Embryonic facial prominence (tissue), 1 donor: ENCODE measurements around the gene BICC1.

Source experiments
- DNase-seq: peaks from one replicate; pipeline ENCODE4 v3.0.0-alpha.2; 2016; ENCODE audit errors: extremely low spot score

Gene BICC1

DNA sequence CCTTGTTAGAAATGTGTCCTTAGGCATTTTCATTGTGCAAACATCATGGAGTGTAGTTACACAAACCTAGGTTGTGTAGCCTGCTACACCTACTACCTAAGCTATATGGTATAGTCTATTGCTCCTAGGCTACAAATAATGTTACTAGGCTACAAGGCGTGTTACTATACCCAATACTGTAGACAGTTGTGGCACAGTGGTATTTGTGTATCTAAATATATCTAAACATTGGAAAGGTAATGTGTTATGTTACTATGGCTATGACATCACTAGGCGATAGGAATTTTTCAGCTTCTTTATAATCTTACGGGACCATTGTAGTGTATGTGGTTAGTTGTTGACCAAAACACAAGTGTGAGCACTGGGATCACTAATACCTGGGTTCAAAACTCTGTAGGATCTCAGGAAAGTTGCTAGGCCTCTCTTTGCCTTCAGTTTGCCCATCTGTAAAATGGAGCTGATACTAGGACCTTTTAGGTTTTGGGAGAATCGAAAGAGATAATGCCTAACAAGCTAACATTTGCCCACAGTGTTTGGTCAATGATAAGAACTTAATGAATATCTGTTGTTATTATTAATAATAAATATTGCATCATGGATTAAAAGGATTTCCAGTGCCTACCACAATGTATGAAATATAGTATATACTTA, 2.7 kb downstream of the BICC1 start:
- no peak for DNase-seq

DNA sequence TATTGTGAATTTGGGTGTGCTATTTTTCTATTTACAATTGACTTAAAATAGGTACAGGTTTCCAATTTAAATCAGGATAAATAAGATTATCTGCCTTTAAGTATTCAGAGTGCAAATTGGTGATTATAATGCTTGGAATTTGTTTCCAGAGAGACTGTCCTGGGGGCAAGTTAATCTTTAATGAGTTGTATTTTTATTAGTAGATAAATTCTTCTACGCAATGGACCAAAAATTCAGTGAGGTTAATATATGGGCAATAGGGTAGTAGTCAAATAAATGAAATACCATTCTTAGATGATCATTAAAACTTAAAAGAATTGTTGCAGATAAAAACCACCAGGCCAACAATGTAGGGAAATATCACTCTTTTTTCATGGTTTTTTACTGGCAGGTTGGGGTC, 3.4 kb downstream of the BICC1 start:
- no peak for DNase-seq

DNA sequence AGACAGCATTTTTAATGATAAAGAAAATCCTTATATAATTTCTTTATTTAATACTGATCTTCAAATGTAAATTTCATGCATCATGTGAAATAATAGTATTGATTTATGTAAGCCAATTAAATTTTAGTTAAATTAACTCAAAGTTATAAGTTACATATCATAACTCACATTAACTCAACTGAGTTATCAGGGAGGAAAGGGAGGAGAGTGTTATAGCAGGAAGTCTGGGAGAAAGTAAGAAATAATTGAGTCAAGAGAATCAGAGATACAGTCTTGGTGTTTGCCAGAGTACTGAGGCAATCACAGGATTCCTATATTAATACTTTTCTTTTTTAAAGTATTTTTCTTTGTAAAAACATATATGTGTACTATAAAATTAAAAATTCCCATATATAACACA, 4.0 kb downstream of the BICC1 start:
- DNase-seq, result no peak

DNA sequence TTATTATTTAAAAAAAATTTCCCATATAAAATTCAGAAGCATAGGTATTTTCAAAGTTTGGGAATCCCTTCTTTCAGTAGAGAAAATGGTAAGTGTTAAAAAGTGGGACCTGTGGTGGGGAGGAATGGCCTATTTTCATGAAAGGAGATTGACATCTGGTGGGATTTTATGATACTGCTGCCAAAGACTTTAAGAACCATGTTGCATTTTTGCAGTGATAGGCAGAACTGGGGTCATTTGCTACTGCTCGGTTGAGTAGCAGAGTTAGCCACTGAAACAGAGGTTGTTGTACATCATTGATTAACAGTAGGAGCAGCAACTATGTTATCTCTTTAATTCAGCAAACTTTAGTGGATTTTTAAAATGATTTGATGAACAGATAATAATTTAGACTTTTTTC, 4.4 kb downstream of the BICC1 start:
- DNase-seq, result no peak

DNA sequence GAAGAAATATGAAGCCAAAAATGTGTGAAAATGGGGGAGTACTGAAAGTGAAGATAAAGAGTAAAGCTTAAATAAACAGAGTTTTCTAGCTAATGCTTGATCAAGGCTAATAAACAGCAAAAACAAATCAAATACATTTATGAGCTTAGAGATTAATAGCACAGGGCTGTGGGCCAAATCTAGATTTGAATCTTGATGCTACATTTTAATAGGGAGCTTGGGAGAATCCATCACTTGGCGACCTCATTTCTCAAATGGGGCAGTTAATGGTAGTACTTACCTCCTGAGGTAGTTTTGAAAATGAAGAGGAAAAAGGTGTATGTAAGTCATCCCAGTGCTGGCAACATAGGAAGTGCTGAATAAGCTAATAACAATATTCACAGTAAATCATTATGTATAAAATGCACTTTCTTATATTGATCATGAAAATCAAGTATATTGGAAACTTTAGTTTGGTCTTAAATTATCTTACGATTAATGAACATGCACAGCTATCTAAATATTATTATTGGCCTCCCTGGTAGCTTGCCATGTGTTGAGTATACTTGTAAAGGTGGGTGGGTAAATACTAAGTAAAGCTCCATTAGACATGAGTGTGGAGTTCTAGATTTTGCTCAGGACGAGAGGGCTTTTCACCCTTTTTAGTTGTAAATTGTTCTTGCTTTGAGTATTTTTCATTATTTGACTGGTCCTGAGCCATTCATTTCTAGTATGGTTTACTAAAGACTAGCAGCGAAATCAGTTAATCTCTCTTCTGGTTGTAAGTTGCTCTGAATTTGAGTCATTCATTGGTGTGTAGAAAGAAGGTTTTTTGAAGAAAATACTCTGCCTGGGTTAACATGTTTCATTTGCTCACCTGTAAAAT, 5.1 kb downstream of the BICC1 start:
- DNase-seq, result no peak

DNA sequence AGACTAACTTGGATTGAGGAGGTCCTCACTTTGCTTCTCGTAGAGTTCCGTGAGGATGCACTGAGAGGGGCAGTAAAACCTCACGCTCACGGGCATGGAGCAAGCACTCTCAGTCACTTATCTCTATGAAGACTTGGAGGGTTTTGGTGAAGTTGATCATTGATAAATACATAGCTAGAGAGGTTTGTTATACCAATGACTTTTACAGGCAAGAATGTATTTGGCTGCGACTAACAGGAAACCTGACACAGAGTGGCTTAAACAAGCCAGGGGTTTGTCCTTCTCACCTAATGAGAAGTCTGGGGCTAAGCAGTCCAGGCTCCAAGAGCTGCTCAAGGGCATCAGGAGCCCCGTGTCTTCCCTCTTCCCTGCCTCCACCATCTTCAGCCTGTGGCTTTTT, 6.1 kb downstream of the BICC1 start:
- no peak for DNase-seq

DNA sequence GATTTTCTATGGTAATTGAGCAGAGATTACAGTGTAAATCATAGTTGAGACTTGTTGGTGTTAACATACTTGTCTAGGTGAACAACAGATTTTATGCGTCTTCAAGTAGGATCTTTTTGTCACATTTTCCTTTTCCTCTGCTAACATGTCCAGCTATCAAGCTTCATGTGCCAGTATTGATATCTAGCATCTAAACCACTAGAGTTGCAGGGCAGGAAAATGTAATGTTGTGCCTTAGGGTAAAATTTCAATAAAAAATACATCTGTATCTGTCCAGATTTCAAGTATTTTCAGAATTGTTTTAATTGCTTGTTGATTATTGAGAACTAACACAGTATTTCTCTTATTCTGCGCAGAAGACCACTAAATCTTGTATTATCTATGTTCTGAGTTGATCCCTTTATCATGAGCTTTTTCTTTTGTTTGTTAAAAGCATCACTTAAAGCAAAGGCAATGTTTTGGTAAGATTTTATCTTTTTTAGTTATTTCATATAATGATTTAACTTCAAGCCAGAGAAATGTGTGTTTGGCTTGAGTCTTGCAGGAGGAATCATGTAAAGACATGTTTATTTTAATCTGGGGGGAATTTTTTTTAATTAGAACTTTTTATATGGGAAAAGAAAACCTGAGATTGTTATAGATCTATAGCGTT, 16.5 kb downstream of the BICC1 start:
- no peak for DNase-seq

DNA sequence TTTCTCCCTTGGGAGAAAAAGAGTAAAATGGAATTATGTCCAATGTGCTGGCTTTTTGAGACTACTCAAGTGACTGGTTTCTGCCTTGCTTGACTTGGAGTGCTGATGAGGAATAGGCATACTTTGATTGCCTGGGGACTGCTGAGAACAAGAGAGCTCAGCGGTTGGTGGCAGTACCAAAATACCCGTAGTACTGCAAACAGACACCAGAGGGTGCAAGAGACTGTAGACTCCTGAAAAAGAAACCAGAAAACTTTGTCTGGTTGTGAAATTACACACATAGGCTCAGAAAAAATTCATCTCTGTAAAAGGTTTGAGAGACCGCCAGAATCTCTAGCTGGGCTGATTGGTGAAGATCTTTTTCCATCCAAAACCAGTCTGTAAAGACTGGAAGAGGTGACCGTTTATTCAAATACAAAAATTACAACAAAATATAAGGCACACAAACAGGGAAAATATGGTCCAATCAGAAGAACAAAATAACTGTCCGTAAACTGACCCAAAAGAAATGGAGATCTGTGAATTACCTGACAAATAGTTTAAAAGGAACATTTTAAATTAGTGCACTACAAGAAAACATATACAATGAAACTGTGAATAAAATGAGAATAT, 18.5 kb downstream of the BICC1 start:
- no peak for DNase-seq

DNA sequence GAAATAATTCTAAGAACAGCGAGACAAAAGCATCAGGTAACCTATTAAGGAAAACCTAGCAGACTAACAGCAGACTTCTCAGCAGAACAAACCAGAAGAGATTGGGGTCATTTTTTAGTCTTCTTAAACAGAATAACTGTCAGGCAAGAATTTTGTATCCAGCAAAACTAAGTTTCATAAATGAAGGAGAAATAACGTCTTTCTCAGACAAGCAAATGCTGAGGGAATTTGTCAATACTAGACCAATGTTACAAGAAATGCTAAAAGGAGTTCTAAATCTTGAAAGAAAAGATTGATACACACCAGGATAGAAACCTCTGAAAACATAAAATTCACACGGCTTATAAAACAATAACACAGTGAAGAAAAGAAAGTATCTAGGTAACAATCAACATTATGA, 22.6 kb downstream of the BICC1 start:
- DNase-seq, result no peak

DNA sequence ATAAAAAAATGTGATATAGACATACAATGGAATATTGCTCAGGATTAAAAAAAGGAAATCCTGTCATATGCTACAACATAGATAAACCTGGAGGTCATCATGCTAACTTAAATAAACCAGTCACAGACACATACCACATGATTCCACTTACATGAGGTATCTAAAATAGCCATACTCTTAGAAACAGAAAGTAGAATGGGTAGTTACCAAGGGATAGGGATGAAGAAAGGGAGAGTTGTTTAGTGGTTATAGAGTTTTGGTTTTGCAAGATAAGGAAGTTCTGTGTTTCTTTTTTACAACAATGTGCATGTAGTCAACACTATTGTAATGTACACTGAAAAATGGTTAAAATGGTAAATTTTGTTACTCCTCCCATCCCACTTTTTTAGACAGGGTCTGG, 30.5 kb downstream of the BICC1 start:
- DNase-seq, result no peak

DNA sequence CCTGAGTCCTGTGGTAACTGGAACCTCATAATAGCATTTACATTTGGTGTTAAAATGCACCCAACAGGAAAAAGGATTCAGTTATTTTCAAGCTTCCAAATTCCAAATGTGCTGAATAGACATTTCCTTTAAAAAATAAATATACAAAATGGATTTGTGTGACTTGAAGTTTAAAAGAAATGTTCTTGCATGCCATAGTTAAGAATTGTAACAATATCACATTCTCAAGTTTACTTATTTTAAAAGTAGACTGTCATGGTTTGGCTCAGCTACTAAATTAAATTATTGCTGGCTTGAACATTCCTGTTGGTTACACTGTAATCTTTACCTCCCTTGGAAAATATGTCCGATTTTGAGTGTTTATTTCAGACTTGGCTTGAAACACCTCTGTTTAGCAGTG, 31.5 kb downstream of the BICC1 start:
- no peak for DNase-seq

DNA sequence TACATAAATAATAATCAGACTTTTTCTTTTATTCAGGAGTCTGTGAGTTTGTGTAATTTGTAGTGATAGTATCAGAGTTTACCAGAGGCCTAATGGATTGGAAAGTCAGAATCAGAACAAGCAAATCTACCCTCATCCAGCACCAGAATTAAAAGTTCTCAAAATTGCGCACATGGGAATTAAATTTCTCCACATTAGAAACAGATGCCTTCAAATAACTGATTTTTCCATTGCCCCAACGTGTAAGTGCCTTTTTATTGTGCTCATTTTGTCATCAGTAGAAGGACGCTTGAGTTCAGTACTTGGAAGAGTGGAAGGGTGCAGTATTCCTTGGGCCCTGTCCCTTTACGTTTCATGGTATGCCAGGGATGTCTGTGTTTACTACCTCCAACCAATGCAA, 32.8 kb downstream of the BICC1 start:
- no peak for DNase-seq

DNA sequence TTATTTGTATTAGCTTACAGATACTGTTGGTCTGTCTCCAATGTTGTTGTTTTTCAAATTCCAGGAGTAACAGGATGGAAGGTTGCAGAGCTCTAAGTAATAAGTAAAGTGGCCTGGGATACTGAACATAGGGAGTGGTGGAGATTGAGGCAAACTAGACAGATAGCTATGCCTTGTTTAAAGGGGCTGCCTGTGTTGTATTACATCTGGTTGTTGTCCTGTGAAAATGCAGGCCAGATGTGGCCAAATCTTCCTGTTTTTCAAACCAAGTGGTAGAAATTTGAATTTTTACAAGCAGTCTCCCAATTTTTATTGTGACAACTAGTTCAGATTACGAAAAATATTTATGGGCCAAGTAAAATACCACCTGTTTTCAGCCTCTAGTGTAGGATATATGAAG, 33.5 kb downstream of the BICC1 start:
- DNase-seq, result no peak

DNA sequence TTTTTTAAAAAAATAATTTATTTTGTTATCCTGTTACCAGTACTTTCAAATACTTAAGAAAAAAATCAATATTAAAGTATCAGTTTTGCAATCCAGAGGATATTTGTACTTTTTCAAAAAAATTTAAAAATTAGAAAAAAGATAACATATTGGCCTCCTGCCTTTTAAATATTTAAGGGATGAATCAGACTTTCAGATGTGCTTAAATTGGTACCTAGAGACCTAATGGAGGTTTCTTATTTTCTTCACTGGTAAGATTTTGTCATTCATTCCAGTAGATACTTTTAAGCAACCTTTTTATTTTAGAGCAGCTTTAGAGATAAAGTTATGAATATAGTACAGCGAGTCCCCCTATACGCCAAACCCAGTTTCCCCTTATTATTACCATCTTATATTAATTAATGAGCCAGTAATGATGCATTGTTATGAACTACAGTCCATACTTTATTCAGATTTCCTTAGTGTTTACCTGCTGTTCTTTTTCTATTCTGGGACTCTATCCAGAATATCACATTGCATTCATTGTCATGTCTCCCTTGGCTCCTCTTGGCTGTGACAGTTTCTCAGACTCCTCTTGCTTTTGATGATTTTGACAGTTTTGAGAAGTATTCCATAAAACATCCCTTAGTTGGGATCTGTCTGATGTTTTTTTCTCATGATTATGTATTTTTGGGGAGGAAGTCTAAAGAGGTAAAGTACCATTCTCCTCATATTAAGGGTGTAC, 34.2 kb downstream of the BICC1 start:
- DNase-seq, result no peak

DNA sequence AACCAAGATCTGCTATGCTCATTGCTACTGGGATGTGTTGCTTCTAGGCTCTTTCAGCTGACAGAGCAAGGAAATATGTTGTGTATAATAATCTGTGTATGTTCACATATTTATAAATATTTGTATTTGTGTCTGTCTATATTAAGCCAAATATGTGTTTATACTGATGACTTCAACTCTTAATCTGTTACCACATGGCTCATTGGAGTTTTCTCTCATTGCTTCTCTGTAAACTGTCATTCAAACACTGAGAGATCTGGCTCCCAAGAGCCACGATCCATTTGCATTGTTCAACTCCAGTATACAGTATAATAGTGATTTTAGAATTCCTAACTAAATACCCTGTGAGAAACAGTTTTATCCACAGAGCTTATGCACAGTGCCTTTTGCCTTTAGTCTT, 35.3 kb downstream of the BICC1 start:
- DNase-seq, result no peak

DNA sequence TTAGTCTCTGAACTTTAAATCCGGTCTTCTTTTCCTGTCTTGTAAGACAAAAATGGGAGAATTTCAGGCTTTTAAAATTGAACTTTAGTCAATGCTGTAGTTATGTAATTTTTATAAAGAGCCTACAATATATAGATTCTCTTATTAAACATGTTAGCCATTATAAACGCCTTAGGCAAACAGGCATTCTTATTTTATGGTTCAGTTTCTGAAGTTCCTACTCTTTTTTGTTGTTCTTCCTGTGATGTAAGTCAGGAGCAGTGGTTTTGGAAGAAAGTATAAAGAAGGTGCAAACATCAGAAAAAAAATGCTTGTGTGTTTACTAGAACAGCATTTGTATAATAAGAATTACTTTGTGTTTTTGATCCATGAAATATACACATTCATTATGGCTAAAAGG, 41.6 kb downstream of the BICC1 start:
- DNase-seq, result no peak

DNA sequence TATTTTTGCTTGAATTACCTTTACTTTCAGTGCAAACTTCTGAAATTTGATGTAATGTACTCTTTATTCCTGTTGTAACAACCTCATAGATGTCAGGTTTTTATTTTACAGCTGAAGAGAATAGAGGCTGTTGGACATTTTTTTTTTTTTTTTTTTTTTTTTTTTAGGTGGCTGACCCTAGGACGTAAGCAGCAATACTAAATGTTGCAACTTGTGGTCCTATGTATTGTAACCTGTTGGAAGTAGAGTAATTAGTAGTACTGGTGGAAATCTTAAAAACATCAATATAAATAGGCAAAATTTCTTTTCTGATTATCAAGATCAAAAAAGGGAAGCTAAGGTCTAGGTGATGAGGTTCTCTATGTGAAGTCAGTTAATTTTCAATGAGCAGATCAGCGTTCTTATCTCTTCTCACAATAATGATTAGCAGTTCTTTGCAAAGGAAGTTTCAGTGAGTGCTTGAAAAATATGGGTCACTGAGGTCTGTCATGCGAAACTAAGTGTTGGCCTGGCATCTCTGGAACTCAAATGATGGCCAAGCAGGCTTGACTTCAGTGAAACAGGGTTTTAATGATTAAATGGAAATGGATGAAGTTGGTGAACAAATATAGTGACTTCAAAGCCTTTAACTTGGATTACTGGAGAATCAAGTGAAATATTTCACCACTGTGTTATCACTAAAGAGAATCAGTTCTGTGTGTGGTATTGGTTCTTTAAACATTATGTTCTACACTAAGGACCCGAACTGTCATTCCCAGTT, 42.7 kb downstream of the BICC1 start:
- no peak for DNase-seq

DNA sequence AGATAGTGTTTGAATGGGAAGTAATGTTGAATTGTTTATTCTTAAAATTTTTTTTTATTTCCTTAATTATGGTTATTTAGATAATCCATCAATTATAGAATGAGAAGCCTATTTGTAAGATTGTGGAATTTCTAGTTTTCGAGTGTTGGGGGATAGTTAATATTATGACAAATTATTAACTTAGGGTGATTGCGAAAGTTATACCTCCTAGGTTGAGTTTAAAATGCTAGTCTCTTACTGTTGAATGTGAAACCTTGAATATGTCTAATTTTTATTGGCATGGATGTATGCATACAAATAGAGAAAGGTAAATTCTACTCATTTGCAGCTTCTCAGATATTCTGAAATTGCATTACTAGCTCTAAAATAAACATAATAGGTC, 43.2 kb downstream of the BICC1 start:
- DNase-seq, result no peak

DNA sequence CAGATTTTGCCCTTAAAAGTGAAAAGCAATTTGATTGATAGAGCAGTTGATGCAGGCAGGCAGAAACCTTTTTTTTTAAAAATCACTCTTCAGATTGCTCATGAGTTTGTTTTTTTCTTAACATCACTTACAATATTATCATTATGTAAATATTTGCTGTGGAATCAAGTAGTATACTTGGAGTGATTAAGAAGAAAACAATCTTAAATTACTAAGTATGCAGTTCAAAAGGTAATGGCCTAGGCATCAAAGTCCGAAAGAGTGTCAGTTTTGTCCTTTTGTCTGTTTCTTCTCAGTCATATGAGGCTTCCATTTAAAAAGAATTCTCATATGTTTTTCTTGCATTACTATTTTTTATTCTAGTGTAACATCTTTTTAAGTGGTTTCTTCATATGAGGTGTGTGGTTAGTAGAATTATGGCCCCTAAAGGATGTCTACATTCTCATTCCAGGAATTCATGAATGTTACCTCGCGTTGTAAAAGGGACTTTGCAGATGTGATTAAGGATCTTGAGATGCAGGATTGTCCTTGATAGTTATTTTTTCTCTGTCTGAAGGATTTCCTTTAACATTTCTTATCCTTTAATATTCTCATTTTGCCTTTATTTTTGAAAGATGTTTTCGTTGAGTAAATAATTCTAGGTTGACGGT, 44.0 kb downstream of the BICC1 start:
- no peak for DNase-seq

DNA sequence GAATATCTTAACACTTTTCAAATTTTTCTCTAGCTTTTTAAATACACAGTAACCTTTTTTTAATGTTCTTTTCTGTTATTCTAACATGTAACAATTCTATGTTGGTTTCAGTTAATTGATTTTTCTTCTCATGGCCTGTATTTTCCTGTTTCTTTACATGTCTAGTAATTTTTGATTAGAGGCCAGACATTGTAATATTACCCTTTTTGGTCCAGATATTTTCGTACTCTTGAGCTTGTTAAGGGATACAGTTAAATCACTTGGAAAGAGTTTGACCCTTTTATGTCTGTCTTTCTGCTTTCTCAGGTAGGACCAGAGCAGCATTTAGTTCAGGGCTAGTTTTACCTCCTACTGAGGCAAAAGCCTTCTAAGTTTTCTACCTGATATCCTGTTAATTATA, 45.0 kb downstream of the BICC1 start:
- no peak for DNase-seq

DNA sequence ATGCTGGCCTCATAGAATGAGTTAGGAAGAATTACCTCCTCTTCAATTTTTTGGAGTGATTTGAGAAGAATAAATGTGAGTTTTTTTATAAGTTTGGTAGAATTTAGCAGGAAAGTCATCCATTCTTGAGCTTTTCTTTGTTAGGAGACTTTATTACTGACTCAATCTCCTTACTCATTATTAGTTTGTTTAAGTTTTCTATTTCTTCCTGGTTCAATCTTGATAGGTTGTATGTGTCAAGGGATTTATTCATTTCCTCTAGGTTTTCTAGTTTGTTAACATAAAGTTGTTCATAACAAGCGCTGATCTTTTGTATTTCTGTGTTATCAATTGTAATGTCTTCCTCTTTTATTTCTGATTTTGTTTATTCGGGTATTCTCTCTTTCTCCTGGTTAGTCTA, 47.4 kb downstream of the BICC1 start:
- no peak for DNase-seq
